Endothelial cell (in vitro differentiated cells): ENCODE measurements around the gene AP1M2. TPM values are rescaled to one million over a fixed set of nuclear protein-coding genes. Genes with fewer than 3 reads are reported as not detected.
"Not testable (repeated sequence)": the region's sequence is repeated elsewhere in the genome, so short reads cannot be mapped to it uniquely, and the experiment has no call there.

Experiments used
- DNase-seq: peaks from one replicate; pipeline ENCODE4 v3.0.0; 2021; ENCODE audit warnings: low spot score
- H3K27ac Mint-ChIP-seq: one replicate; pipeline ENCODE4 v1.8.0; 2021; ENCODE audit warnings: mixed read lengths, inconsistent platforms; ENCODE audit not compliant: unreplicated experiment
- H3K27me3 Mint-ChIP-seq: one replicate; pipeline ENCODE4 v1.8.0; 2021; ENCODE audit warnings: mild to moderate bottlenecking, moderate library complexity, mixed read lengths, inconsistent platforms; ENCODE audit not compliant: unreplicated experiment
- H3K36me3 Mint-ChIP-seq: one replicate; pipeline ENCODE4 v1.8.0; 2021; ENCODE audit warnings: mild to moderate bottlenecking, low read depth, mixed read lengths, inconsistent platforms; ENCODE audit not compliant: unreplicated experiment
- H3K4me1 Mint-ChIP-seq: one replicate; pipeline ENCODE4 v1.8.0; 2021; ENCODE audit warnings: mild to moderate bottlenecking, mixed read lengths, inconsistent platforms; ENCODE audit not compliant: unreplicated experiment
- H3K4me3 Mint-ChIP-seq: one replicate; pipeline ENCODE4 v1.8.0; 2021; ENCODE audit warnings: mild to moderate bottlenecking, mixed read lengths, inconsistent platforms; ENCODE audit not compliant: unreplicated experiment
- H3K9me3 Mint-ChIP-seq: one replicate; pipeline ENCODE4 v1.8.0; 2021; ENCODE audit warnings: mixed read lengths, inconsistent platforms; ENCODE audit not compliant: unreplicated experiment
- CTCF ChIP-seq: fragments of 200-600 bp; sonication (generic); IDR thresholded peaks from one replicate; pipeline ENCODE4 v1.5.0; 2021; ENCODE audit warnings: antibody characterized with exemption; ENCODE audit not compliant: unreplicated experiment
- total RNA-seq: library from RNA; stranded (reverse); fragmentation: NEBNext Ultra II Directional; extraction: Animal tissue kit (Norgen Biotek cat#: 25700); gene quantifications from one replicate; pipeline ENCODE4 v1.2.1, GENCODE V29; 2021; ENCODE audit not compliant: unreplicated experiment

AP1M2 gene
- total RNA-seq, 1 donor from 2014 or later = 7.5 TPM

GRCh38 chr19:10546817-10547216 is 40.3 kb downstream of the AP1M2 start:
- Mint-ChIP-seq H3K9me3 (no peaks in the 10 kb centered on the region), H3K36me3 (peaks cover 5% of the 10 kb centered on the region), H3K27me3 (peaks cover 2% of the 10 kb centered on the region), H3K4me1 (peaks cover 3% of the 10 kb centered on the region), H3K4me3 (no peak overlapping the region), H3K27ac (no peak overlapping the region)
- no peak for TF ChIP-seq CTCF
- no peak for DNase-seq

GRCh38 chr19:10544753-10545251 is 42.3 kb downstream of the AP1M2 start:
- Mint-ChIP-seq H3K4me3 (peak overlapping the region; percentile 92), H3K27ac (no peak overlapping the region), H3K4me1 (peaks cover 3% of the 10 kb centered on the region), H3K9me3 (no peaks in the 10 kb centered on the region), H3K36me3 (no peaks in the 10 kb centered on the region), H3K27me3 (peaks cover 4% of the 10 kb centered on the region)
- DNase-seq = no peak
- no peak for TF ChIP-seq CTCF

- H3K9me3 Mint-ChIP-seq = no peaks in the 10 kb centered on the region
- no peak for TF ChIP-seq CTCF
Measured at GRCh38 chr19:10544242-10544752, 42.8 kb downstream of the AP1M2 start.

GRCh38 chr19:10543420-10544241 is 43.5 kb downstream of the AP1M2 start, which contains the start of gene ATG4D:
TSS of gene ATG4D (plus strand) at chr19:10543904. CDS start at chr19:10544091, 187 bp downstream.
- no peak within 1 kb of the TSS for H3K27ac Mint-ChIP-seq
- peak within 1 kb of the TSS; percentile 92 for H3K4me3 Mint-ChIP-seq
- no peaks in the 10 kb centered on the region for H3K9me3 Mint-ChIP-seq
- no peaks in the 10 kb centered on the region for H3K36me3 Mint-ChIP-seq
- H3K4me1 Mint-ChIP-seq = peaks cover 3% of the 10 kb centered on the region
- TF ChIP-seq CTCF = no peak
- peak; percentile 79 for DNase-seq
- peaks cover 4% of the 10 kb centered on the region for H3K27me3 Mint-ChIP-seq

More at GRCh38 chr19:10544242-10544752, 42.8 kb downstream of the AP1M2 start:
- Mint-ChIP-seq H3K36me3 (no peaks in the 10 kb centered on the region), H3K4me1 (peaks cover 3% of the 10 kb centered on the region), H3K4me3 (peak overlapping the region; percentile 92), H3K27me3 (peaks cover 4% of the 10 kb centered on the region), H3K27ac (no peak overlapping the region)
- DNase-seq = no peak

GRCh38 chr19:10543059-10543419 is 44.1 kb downstream of the AP1M2 start:
- Mint-ChIP-seq H3K36me3 (no peaks in the 10 kb centered on the region), H3K4me1 (peaks cover 3% of the 10 kb centered on the region), H3K27me3 (peaks cover 4% of the 10 kb centered on the region), H3K4me3 (peak overlapping the region; percentile 92), H3K27ac (no peak overlapping the region), H3K9me3 (no peaks in the 10 kb centered on the region)
- no peak for TF ChIP-seq CTCF
- no peak for DNase-seq

GRCh38 chr19:10539016-10539415 is 48.1 kb downstream of the AP1M2 start:
- H3K4me3 Mint-ChIP-seq, H3K4me1 Mint-ChIP-seq, DNase-seq, H3K27me3 Mint-ChIP-seq, H3K9me3 Mint-ChIP-seq, H3K36me3 Mint-ChIP-seq, H3K27ac Mint-ChIP-seq: not testable (repeated sequence)
